MM.1S (cell line): Measurements from ENCODE around the gene WHRN.

Experiments used
- DNase-seq: peaks from one replicate; pipeline ENCODE4 v3.0.0-alpha.2; 2015
- H2AFZ ChIP-seq: fragments of 300-600 bp; sonication (generic); 2 replicates; pipeline ENCODE4 v1.6.0; 2016; ENCODE audit warnings: antibody characterized with exemption, low read length
- H3F3A ChIP-seq: fragments of 300-600 bp; sonication (generic); 2 replicates; pipeline ENCODE4 v1.6.1; 2016; ENCODE audit warnings: mild to moderate bottlenecking, antibody characterized with exemption, low read length, moderate library complexity, mixed read lengths; ENCODE audit not compliant: insufficient read depth
- H3K27ac ChIP-seq: fragments of 300-600 bp; sonication (generic); 2 replicates; pipeline ENCODE4 v1.5.1; 2016; ENCODE audit warnings: mild to moderate bottlenecking, low read length
- H3K27me3 ChIP-seq: fragments of 300-600 bp; sonication (generic); replicated peaks from 2 replicates; pipeline ENCODE4 v1.6.0; 2016; ENCODE audit warnings: low read length; ENCODE audit not compliant: insufficient read depth
- H3K36me3 ChIP-seq: fragments of 300-600 bp; sonication (generic); replicated peaks from 2 replicates; pipeline ENCODE4 v1.6.1; 2016; ENCODE audit warnings: mild to moderate bottlenecking, low read length, mixed read lengths; ENCODE audit not compliant: insufficient read depth
- H3K4me1 ChIP-seq: fragments of 300-600 bp; sonication (generic); 2 replicates; pipeline ENCODE4 v1.6.1; 2016; ENCODE audit warnings: low read length, mixed read lengths
- H3K4me2 ChIP-seq: fragments of 300-600 bp; sonication (generic); 2 replicates; pipeline ENCODE4 v1.6.0; 2016; ENCODE audit warnings: low read depth, low read length
- H3K4me3 ChIP-seq: fragments of 300-600 bp; sonication (generic); 2 replicates; pipeline ENCODE4 v1.5.1; 2016; ENCODE audit warnings: low read length, mixed read lengths
- H3K79me2 ChIP-seq: fragments of 300-600 bp; sonication (generic); 2 replicates; pipeline ENCODE4 v1.6.1; 2016; ENCODE audit warnings: mixed run types, low read length, mixed read lengths
- H3K9ac ChIP-seq: fragments of 300-600 bp; sonication (generic); 2 replicates; pipeline ENCODE4 v1.6.1; 2016; ENCODE audit warnings: low read length, mixed read lengths
- H3K9me2 ChIP-seq: fragments of 300-600 bp; sonication (generic); replicated peaks from 2 replicates; pipeline ENCODE4 v1.6.1; 2016; ENCODE audit warnings: mild to moderate bottlenecking, low read length, mixed read lengths; ENCODE audit not compliant: insufficient read depth
- H3K9me3 ChIP-seq: fragments of 300-600 bp; sonication (generic); replicated peaks from 2 replicates; pipeline ENCODE4 v1.6.1; 2016; ENCODE audit warnings: mild to moderate bottlenecking, low read length, mixed read lengths; ENCODE audit not compliant: insufficient read depth
- H4K20me1 ChIP-seq: fragments of 300-600 bp; sonication (generic); 2 replicates; pipeline ENCODE4 v1.6.1; 2016; ENCODE audit warnings: mild to moderate bottlenecking, low read length, moderate library complexity, mixed read lengths; ENCODE audit not compliant: insufficient read depth
- EZH2 ChIP-seq: fragments of 300-600 bp; sonication (generic); optimal IDR thresholded peaks from 2 replicates; pipeline ENCODE3; 2017; ENCODE audit warnings: low read depth, mild to moderate bottlenecking, antibody characterized with exemption, low read length, mixed read lengths
- EZH2phosphoT487 ChIP-seq: fragments of 300-600 bp; sonication (generic); IDR thresholded peaks from 2 replicates; pipeline ENCODE4 v1.6.1; 2018; ENCODE audit warnings: antibody characterized with exemption, low read length
- TF ChIP-seq, protein P1 (sequence below): fragments of 300-600 bp; sonication (generic); IDR thresholded peaks from 2 replicates; pipeline ENCODE4 v1.5.1; 2016; ENCODE audit warnings: antibody characterized with exemption, low read length, mixed read lengths

WHRN gene

DNA sequence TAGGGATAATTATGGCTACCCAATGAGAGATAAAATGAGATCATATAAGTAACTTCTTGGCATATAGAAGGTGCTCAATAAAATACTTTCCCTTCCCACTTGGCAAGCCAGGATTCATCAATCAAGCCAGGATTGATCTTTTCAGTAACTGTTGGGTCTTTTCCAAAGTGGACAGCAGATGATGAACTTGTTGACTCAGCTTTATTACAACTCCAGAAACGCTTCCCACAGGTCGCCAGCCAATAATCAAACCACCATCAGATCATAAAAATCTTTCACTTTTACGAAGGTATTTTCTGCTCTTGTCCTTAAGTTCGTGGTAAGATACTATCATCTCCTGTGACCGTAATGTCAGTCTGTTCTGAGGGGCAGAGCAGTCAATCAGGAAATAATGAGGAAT lies 39.8 kb upstream of the WHRN start:
- Histone ChIP-seq H3K9me2 (no peaks in the 10 kb centered on the region), H3K9ac (no peak overlapping the region), H3K27ac (no peak overlapping the region), H3K4me1 (no peaks in the 10 kb centered on the region), H3K36me3 (no peaks in the 10 kb centered on the region), H3K4me2 (no peak overlapping the region), H2AFZ (no peak overlapping the region), H3K9me3 (no peaks in the 10 kb centered on the region), H3K27me3 (no peaks in the 10 kb centered on the region), H3K79me2 (no peaks in the 10 kb centered on the region), H3F3A (0 out of 2 replicates have a peak, but pooled peaks cover under 1% of the 10 kb centered on the region), H3K4me3 (no peak overlapping the region), H4K20me1 (no peaks in the 10 kb centered on the region)
- TF ChIP-seq EZH2phosphoT487 (no peak), EZH2 (no peak)
- TF ChIP-seq, protein P1, sequence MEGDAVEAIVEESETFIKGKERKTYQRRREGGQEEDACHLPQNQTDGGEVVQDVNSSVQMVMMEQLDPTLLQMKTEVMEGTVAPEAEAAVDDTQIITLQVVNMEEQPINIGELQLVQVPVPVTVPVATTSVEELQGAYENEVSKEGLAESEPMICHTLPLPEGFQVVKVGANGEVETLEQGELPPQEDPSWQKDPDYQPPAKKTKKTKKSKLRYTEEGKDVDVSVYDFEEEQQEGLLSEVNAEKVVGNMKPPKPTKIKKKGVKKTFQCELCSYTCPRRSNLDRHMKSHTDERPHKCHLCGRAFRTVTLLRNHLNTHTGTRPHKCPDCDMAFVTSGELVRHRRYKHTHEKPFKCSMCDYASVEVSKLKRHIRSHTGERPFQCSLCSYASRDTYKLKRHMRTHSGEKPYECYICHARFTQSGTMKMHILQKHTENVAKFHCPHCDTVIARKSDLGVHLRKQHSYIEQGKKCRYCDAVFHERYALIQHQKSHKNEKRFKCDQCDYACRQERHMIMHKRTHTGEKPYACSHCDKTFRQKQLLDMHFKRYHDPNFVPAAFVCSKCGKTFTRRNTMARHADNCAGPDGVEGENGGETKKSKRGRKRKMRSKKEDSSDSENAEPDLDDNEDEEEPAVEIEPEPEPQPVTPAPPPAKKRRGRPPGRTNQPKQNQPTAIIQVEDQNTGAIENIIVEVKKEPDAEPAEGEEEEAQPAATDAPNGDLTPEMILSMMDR, result no peak
- no peak for DNase-seq

DNA sequence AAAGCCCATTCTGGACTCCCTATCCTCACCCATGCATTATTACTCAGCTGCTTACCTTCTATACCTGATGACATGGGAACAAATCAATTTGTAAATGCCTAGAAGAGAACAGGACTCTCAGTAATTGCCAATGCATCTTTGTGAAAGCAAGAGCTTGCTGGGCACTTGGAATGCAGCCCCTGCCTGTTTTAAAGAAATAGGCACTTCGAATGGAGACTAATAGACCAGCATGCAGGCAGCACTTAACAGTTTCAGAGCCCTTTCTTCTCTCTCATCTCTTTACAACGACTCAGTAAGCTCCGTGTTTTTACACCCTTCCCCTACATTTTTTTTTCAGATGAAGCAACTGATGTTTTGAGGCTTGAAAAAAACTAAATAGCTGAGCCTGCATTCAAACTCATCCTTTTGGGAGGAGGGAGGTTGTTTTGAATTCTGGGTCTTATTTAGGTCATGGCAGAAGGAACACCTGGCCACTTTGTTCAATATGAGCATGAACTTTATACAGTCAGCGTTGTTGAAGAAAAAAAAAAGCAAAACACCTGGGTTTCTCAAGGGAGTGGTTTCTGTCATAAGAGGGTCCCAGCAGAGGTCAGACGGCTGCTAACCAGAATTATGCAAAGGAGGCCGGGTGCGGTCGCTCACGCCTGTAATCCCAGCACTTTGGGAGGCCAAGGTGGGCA lies 34.6 kb upstream of the WHRN start:
- peak overlapping the region; percentile 57 for H3K27ac ChIP-seq
- no peaks in the 10 kb centered on the region for H3K9me2 ChIP-seq
- H3K27me3 ChIP-seq, result no peaks in the 10 kb centered on the region
- H2AFZ ChIP-seq, result 0 out of 2 replicates have a peak overlapping the region, but pooled peaks have one; percentile 28
- peaks cover 8% of the 10 kb centered on the region for H3F3A ChIP-seq
- TF ChIP-seq EZH2phosphoT487 (no peak), EZH2 (no peak)
- peak overlapping the region; percentile 27 for H3K4me2 ChIP-seq
- H3K4me3 ChIP-seq, result no peak overlapping the region
- H3K9ac ChIP-seq, result peak overlapping the region; percentile 9; the same call in 1 of the 2 replicates
- no peaks in the 10 kb centered on the region for H3K9me3 ChIP-seq
- no peaks in the 10 kb centered on the region for H3K36me3 ChIP-seq
- H4K20me1 ChIP-seq, result no peaks in the 10 kb centered on the region
- no peaks in the 10 kb centered on the region for H3K79me2 ChIP-seq
- peak; percentile 85 for DNase-seq
- H3K4me1 ChIP-seq, result peaks cover 8% of the 10 kb centered on the region

DNA sequence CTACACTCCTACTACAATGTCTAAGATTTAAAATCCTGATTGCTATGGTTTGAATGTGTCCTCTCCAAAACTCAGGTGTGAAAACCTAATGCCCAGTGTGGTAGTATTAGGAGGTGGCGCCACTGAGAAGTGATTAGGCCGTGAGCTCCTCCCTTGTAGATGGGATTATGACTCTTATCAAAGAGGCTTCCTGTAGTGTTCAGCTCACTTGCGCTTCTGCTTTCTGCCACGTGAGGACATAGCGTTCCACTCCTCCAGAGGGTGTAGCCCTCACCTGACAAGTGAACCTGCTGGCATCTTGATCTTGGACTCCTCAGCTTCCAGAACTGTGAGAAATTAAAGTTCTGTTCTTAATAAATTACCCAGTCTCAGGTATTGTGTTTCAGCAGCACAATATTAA lies 33.0 kb upstream of the WHRN start:
- Histone ChIP-seq H3K4me3 (no peak overlapping the region), H3F3A (peaks cover 8% of the 10 kb centered on the region), H3K79me2 (no peaks in the 10 kb centered on the region), H3K9me2 (no peaks in the 10 kb centered on the region), H3K9ac (no peak overlapping the region), H3K27ac (no peak overlapping the region), H2AFZ (no peak overlapping the region), H3K9me3 (no peaks in the 10 kb centered on the region), H3K27me3 (no peaks in the 10 kb centered on the region), H4K20me1 (no peaks in the 10 kb centered on the region), H3K4me2 (no peak overlapping the region), H3K4me1 (peaks cover 8% of the 10 kb centered on the region), H3K36me3 (no peaks in the 10 kb centered on the region)
- no peak for TF ChIP-seq EZH2
- TF ChIP-seq EZH2phosphoT487, result no peak
- TF ChIP-seq, protein P1, result peak; percentile 61
- peak; percentile 85 for DNase-seq

DNA sequence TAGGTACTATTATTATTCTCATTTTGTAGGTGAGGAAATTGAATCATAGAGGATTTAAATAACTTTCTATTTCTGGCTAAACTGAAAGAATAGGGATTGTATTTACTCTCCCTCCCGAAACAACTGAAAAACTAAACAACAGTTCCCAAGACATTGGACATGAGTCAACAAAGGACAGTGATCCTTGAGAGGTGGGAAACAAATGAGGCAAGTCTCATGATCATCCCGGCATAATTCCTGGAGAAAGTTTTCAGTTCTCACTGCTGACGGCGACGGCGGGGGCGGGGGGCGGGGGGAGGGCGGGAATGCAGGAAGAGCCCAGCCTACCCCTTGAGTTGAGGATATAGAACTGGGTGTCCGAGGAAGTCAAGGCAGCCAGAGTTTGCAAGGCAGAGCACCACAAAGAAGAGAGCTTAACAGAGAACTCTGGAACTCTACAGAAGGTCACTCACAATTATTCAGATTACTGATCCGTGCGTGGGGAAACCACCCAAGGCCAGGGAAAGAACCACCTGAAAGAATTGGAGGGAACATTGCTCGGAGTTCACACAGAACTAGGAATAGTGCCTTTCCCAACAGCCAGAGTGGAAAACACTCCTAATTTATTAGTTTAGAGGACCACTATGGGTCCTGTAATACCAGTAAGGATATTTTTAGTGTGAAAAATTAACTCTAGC lies 27.4 kb upstream of the WHRN start:
- DNase-seq, result no peak
- H4K20me1 ChIP-seq, result no peaks in the 10 kb centered on the region
- no peaks in the 10 kb centered on the region for H3K36me3 ChIP-seq
- no peak overlapping the region for H3K9ac ChIP-seq
- H3K9me2 ChIP-seq, result no peaks in the 10 kb centered on the region
- no peak overlapping the region for H2AFZ ChIP-seq
- no peaks in the 10 kb centered on the region for H3K27me3 ChIP-seq
- no peaks in the 10 kb centered on the region for H3K4me1 ChIP-seq
- H3K9me3 ChIP-seq, result no peaks in the 10 kb centered on the region
- H3K4me3 ChIP-seq, result no peak overlapping the region
- TF ChIP-seq, protein P1, result no peak
- TF ChIP-seq EZH2, result no peak
- no peak for TF ChIP-seq EZH2phosphoT487
- no peaks in the 10 kb centered on the region for H3K79me2 ChIP-seq
- H3K4me2 ChIP-seq, result no peak overlapping the region
- H3K27ac ChIP-seq, result no peak overlapping the region
- H3F3A ChIP-seq, result no peaks in the 10 kb centered on the region
